H9 (cell line): ENCODE measurements around the gene CHPT1. TPM values are rescaled to one million over a fixed set of nuclear protein-coding genes. Genes with fewer than 3 reads are reported as not detected.

ENCODE experiments used
- DNase-seq: peaks from one replicate; pipeline ENCODE4 v3.0.0-alpha.2; 2017
- H2AFZ ChIP-seq: one replicate; pipeline ENCODE4 v1.6.1; 2013; ENCODE audit warnings: mild to moderate bottlenecking, low read length, control low read depth, moderate library complexity
- H2AK5ac ChIP-seq: 2 replicates; pipeline ENCODE4 v1.6.1; 2013; ENCODE audit warnings: low read length, control low read depth, mixed read lengths; ENCODE audit not compliant: insufficient read length
- H2BK120ac ChIP-seq: one replicate; pipeline ENCODE4 v1.6.1; 2013; ENCODE audit warnings: low read depth, mild to moderate bottlenecking, low read length, control low read depth, inconsistent platforms; ENCODE audit not compliant: poor library complexity, severe bottlenecking
- H2BK12ac ChIP-seq: 2 replicates; pipeline ENCODE4 v1.6.1; 2013; ENCODE audit warnings: low read length, control low read depth, mixed read lengths, low read depth; ENCODE audit not compliant: insufficient read length
- H2BK15ac ChIP-seq: 2 replicates; pipeline ENCODE4 v1.6.1; 2013; ENCODE audit warnings: low read depth, low read length, control low read depth
- H2BK20ac ChIP-seq: one replicate; pipeline ENCODE4 v1.6.1; 2013; ENCODE audit warnings: low read depth, mild to moderate bottlenecking, low read length, control low read depth, inconsistent platforms; ENCODE audit not compliant: poor library complexity, severe bottlenecking
- H2BK5ac ChIP-seq: 2 replicates; pipeline ENCODE4 v1.6.1; 2013; ENCODE audit warnings: low read length, control low read depth, mixed read lengths; ENCODE audit not compliant: insufficient read length
- H3K14ac ChIP-seq: 2 replicates; pipeline ENCODE4 v1.6.1; 2013; ENCODE audit warnings: low read length, control low read depth; ENCODE audit not compliant: insufficient read depth
- H3K18ac ChIP-seq: 2 replicates; pipeline ENCODE4 v1.6.1; 2013; ENCODE audit warnings: low read depth, mild to moderate bottlenecking, mixed read lengths, low read length, control low read depth; ENCODE audit not compliant: insufficient read length
- H3K23ac ChIP-seq: 2 replicates; pipeline ENCODE4 v1.6.1; 2013; ENCODE audit warnings: low read length, control low read depth, mixed read lengths, low read depth; ENCODE audit not compliant: insufficient read length
- H3K23me2 ChIP-seq: 2 replicates; pipeline ENCODE4 v1.6.1; 2013; ENCODE audit warnings: low read depth, mild to moderate bottlenecking, mixed read lengths, low read length, control low read depth; ENCODE audit not compliant: insufficient read length, poor library complexity, severe bottlenecking
- H3K27ac ChIP-seq: 2 replicates; pipeline ENCODE4 v1.5.1; 2013; ENCODE audit warnings: low read length, control low read depth, mixed read lengths, low read depth; ENCODE audit not compliant: insufficient read length
- H3K27me3 ChIP-seq: 2 replicates; pipeline ENCODE4 v1.6.1; 2013; ENCODE audit warnings: low read length, control low read depth, inconsistent platforms; ENCODE audit not compliant: insufficient read depth
- H3K4ac ChIP-seq: 2 replicates; pipeline ENCODE4 v1.6.1; 2013; ENCODE audit warnings: low read depth, mild to moderate bottlenecking, control low read depth, inconsistent platforms, low read length, moderate library complexity
- H3K4me1 ChIP-seq: 2 replicates; pipeline ENCODE4 v1.6.1; 2013; ENCODE audit warnings: low read length, control low read depth, inconsistent platforms; ENCODE audit not compliant: insufficient read depth
- H3K4me2 ChIP-seq: 2 replicates; pipeline ENCODE4 v1.6.1; 2013; ENCODE audit warnings: low read length, control low read depth, mixed read lengths; ENCODE audit not compliant: insufficient read length, insufficient read depth
- H3K56ac ChIP-seq: 2 replicates; pipeline ENCODE4 v1.6.1; 2013; ENCODE audit warnings: low read depth, mild to moderate bottlenecking, mixed read lengths, low read length, control low read depth; ENCODE audit not compliant: insufficient read length
- H3K79me1 ChIP-seq: 2 replicates; pipeline ENCODE4 v1.6.1; 2013; ENCODE audit warnings: low read depth, mild to moderate bottlenecking, moderate library complexity, low read length, control low read depth, inconsistent platforms; ENCODE audit not compliant: insufficient read depth, poor library complexity, severe bottlenecking
- H3K79me2 ChIP-seq: 2 replicates; pipeline ENCODE4 v1.6.1; 2013; ENCODE audit warnings: low read length, control low read depth, inconsistent platforms; ENCODE audit not compliant: insufficient read depth
- H3K9ac ChIP-seq: 2 replicates; pipeline ENCODE4 v1.6.1; 2013; ENCODE audit warnings: low read length, control low read depth, mixed read lengths; ENCODE audit not compliant: insufficient read length; ENCODE audit errors: extremely low read depth
- H3K9me3 ChIP-seq: one replicate; pipeline ENCODE4 v1.6.1; 2013; ENCODE audit warnings: low read depth, low read length, inconsistent platforms; ENCODE audit not compliant: control insufficient read depth
- H3T11ph ChIP-seq: one replicate; pipeline ENCODE4 v1.6.1; 2013; ENCODE audit warnings: mild to moderate bottlenecking, low read length, control low read depth, inconsistent platforms
- H4K20me1 ChIP-seq: one replicate; pipeline ENCODE4 v1.6.1; 2013; ENCODE audit not compliant: control insufficient read depth, insufficient read length, insufficient read depth
- H4K5ac ChIP-seq: 2 replicates; pipeline ENCODE4 v1.6.1; 2013; ENCODE audit warnings: low read depth, mild to moderate bottlenecking, mixed read lengths, low read length, control low read depth; ENCODE audit not compliant: insufficient read length
- H4K8ac ChIP-seq: replicated peaks from 2 replicates; pipeline ENCODE4 v1.6.1; 2013; ENCODE audit warnings: low read length, control low read depth, mixed read lengths, low read depth; ENCODE audit not compliant: insufficient read length
- H4K91ac ChIP-seq: 2 replicates; pipeline ENCODE4 v1.6.1; 2013; ENCODE audit warnings: low read depth, mild to moderate bottlenecking, moderate library complexity, mixed read lengths, low read length, control low read depth; ENCODE audit not compliant: insufficient read length
- H3K27ac Mint-ChIP-seq, 3 experiments: 2 replicates in 2 of 3; 3 replicates in 1 of 3; pipeline ENCODE4 v1.8.0; 2020 to 2021; ENCODE audit warnings: mixed read lengths in 3 of 3, mild to moderate bottlenecking in 1 of 3, moderate library complexity in 1 of 3
- H3K27me3 Mint-ChIP-seq: 2 replicates; pipeline ENCODE4 v1.8.0; 2021; ENCODE audit warnings: low read depth, mild to moderate bottlenecking, moderate library complexity, mixed read lengths
- H3K36me3 Mint-ChIP-seq, 3 experiments: 2 replicates in 2 of 3; 3 replicates in 1 of 3; pipeline ENCODE4 v1.8.0; 2020 to 2021; ENCODE audit warnings: low read depth in 3 of 3, mixed read lengths in 3 of 3; ENCODE audit not compliant: insufficient read depth in 1 of 3
- H3K4me1 Mint-ChIP-seq, 2 experiments: 2 replicates each; pipeline ENCODE4 v1.8.0; 2020; ENCODE audit warnings: mixed read lengths in 2 of 2
- H3K4me3 Mint-ChIP-seq, 2 experiments: 2 replicates in 1 of 2; 3 replicates in 1 of 2; pipeline ENCODE4 v1.8.0; 2020 to 2021; ENCODE audit warnings: mild to moderate bottlenecking in 2 of 2, mixed read lengths in 2 of 2, moderate library complexity in 1 of 2
- H3K9me3 Mint-ChIP-seq, 2 experiments: 2 replicates in 1 of 2; 3 replicates in 1 of 2; pipeline ENCODE4 v1.8.0; 2020; ENCODE audit warnings: mild to moderate bottlenecking in 2 of 2, mixed read lengths in 2 of 2, moderate library complexity in 1 of 2
- CTCF ChIP-seq: fragments of 200-600 bp; sonication (generic); conservative IDR thresholded peaks from 3 replicates; pipeline ENCODE4 v1.8.0; 2021; ENCODE audit warnings: antibody characterized with exemption, mild to moderate bottlenecking
- WGBS: extraction: QIAGEN DNeasy Blood & Tissue Kit; methylation state at CpG from one replicate; pipeline ENCODE4 v1.1.7; 2013; ENCODE audit warnings: missing lambda C conversion rate, low lambda C conversion rate, mixed read lengths; ENCODE audit not compliant: insufficient read length; ENCODE audit errors: extremely low coverage; 5-methylcytosine and 5-hydroxymethylcytosine counted together
- total RNA-seq: library from RNA; stranded (reverse); gene quantifications from 2 replicates; pipeline ENCODE4 v1.2.1, GENCODE V29; 2021

CHPT1 gene
- total RNA-seq, 1 experiment from 2014 or later, result 17.1 TPM

DNA sequence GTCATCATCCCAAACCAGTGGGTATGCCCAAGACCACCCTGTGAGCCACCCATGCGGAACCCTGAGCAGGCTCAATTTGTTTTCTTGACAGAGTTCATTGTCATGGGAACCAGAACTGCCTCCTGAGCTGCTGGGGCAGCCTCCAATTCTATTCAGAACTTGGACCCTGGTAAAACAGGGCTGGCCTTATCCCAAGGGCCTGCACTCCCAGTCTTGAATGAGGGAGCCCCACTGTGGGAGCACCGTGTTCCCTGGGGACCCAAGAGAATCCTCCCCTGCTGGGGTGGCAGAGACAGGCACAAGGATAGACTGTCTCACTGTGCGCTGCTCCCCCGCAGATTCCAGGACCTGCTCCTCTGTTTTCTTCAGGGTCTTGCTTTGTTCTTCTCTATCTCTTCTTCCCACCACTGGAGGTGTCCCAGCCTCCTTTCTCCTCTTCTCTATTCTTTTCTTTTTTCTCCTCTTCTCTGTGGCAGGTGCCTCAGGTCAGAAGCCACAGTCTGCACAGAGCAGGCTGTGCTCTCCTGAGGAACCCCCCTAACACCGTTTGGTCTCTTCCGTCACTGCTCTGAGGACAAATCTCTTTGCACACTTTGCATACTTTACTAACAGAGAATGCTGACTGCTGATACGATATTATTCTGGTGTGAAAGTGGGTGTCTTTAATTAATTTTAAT, 31.2 kb upstream of the CHPT1 start:
- WGBS, result no CpG with 5 or more reads among the region's 7 CpGs
- H3K23ac ChIP-seq, result no peak overlapping the region
- Mint-ChIP-seq H3K36me3 (no peaks in the 10 kb centered on the region), H3K9me3 (no peaks in the 10 kb centered on the region), H3K4me3 (no peak overlapping the region), H3K4me1 (peaks cover 23 to 28% of the 10 kb centered on the region in 2 experiments), H3K27ac (peak overlapping the region in 1 of 3 experiments; percentile 16; a peak in 3 of 7 replicates), H3K27me3 (no peaks in the 10 kb centered on the region)
- no peak overlapping the region for H2AFZ ChIP-seq
- H3K56ac ChIP-seq, result no peak overlapping the region
- TF ChIP-seq CTCF, result no peak
- H2BK12ac ChIP-seq, result no peak overlapping the region
- no peak overlapping the region for H4K91ac ChIP-seq
- no peaks in the 10 kb centered on the region for H3K9me3 ChIP-seq
- H3K27me3 ChIP-seq, result no peaks in the 10 kb centered on the region
- no peak overlapping the region for H2BK120ac ChIP-seq
- peaks cover 6% of the 10 kb centered on the region; the same call in 1 of the 2 replicates for H3K4me1 ChIP-seq
- no peak overlapping the region for H3T11ph ChIP-seq
- no peak overlapping the region for H4K5ac ChIP-seq
- no peak overlapping the region for H2BK15ac ChIP-seq
- H2BK20ac ChIP-seq, result no peak overlapping the region
- DNase-seq, result no peak
- no peaks in the 10 kb centered on the region for H3K23me2 ChIP-seq
- H3K14ac ChIP-seq, result no peak overlapping the region
- H4K20me1 ChIP-seq, result no peaks in the 10 kb centered on the region
- no peak overlapping the region for H3K27ac ChIP-seq
- no peak overlapping the region for H4K8ac ChIP-seq
- no peak overlapping the region for H2BK5ac ChIP-seq
- no peak overlapping the region for H3K9ac ChIP-seq
- no peaks in the 10 kb centered on the region for H3K79me1 ChIP-seq
- no peak overlapping the region for H2AK5ac ChIP-seq
- H3K4me2 ChIP-seq, result no peak overlapping the region
- H3K4ac ChIP-seq, result no peak overlapping the region
- H3K18ac ChIP-seq, result no peak overlapping the region
- no peaks in the 10 kb centered on the region for H3K79me2 ChIP-seq
